ENCODE measurements around the gene RTEL1. TPM values are rescaled to one million over a fixed set of nuclear protein-coding genes. Genes with fewer than 3 reads are reported as not detected.
A peak's percentile ranks its signal among the peaks of the same experiment; 100 is the strongest.
"Not testable (repeated sequence)": the region's sequence is repeated elsewhere in the genome, so short reads cannot be mapped to it uniquely, and the experiment has no call there.

Gene RTEL1
- polyA plus RNA-seq, 2 donors, result 8.1 to 14.5 TPM

GRCh38 chr20:63640086-63640485, 18.0 kb upstream of the RTEL1 start:
- no peaks in the 10 kb centered on the region for H3K36me3 ChIP-seq (ENCODE audit: control insufficient read depth in 2 of 2, insufficient read depth in 2 of 2, low read length in 1 of 2)
- H3K27me3 ChIP-seq (ENCODE audit: control insufficient read depth in 1 of 2, insufficient read depth in 2 of 2, low read length in 2 of 2), result no peaks in the 10 kb centered on the region
- H3K4me3 ChIP-seq (ENCODE audit: low read depth in 1 of 2, low read length in 2 of 2), result peak overlapping the region; percentile 5 to 17
- peaks cover 0 to 5% of the 10 kb centered on the region in 2 donors for H3K4me1 ChIP-seq (ENCODE audit: control insufficient read depth in 2 of 2, insufficient read depth in 2 of 2, low read length in 1 of 2)
- no peaks in the 10 kb centered on the region for H3K9me3 ChIP-seq (ENCODE audit: control insufficient read depth in 2 of 2, insufficient read depth in 1 of 2, low read depth in 1 of 2, low read length in 1 of 2)
- WGBS, 2 donors, result 67 to 74% methylated on average over 7 to 8 of the region's 8 CpGs
- peak overlapping the region in 1 of 2 donors; percentile 68 for H3K27ac ChIP-seq (ENCODE audit: low read depth in 2 of 2, low read length in 1 of 2)

- peak overlapping the region in 1 of 2 donors; percentile 9 for H3K27ac ChIP-seq (ENCODE audit: low read depth in 2 of 2, low read length in 1 of 2)
Measured at GRCh38 chr20:63640686-63641085, 17.4 kb upstream of the RTEL1 start.

GRCh38 chr20:63641146-63641791, 16.8 kb upstream of the RTEL1 start:
- Histone ChIP-seq H3K27me3 (ENCODE audit: control insufficient read depth in 1 of 2, insufficient read depth in 2 of 2, low read length in 2 of 2) (no peaks in the 10 kb centered on the region), H3K36me3 (ENCODE audit: control insufficient read depth in 2 of 2, insufficient read depth in 2 of 2, low read length in 1 of 2) (no peaks in the 10 kb centered on the region), H3K4me3 (ENCODE audit: low read depth in 1 of 2, low read length in 2 of 2) (peak overlapping the region; percentile 61 to 62), H3K9me3 (ENCODE audit: control insufficient read depth in 2 of 2, insufficient read depth in 1 of 2, low read depth in 1 of 2, low read length in 1 of 2) (no peaks in the 10 kb centered on the region), H3K4me1 (ENCODE audit: control insufficient read depth in 2 of 2, insufficient read depth in 2 of 2, low read length in 1 of 2) (peaks cover 0 to 5% of the 10 kb centered on the region in 2 donors), H3K27ac (ENCODE audit: low read depth in 2 of 2, low read length in 1 of 2) (peak overlapping the region; percentile 88 to 90)
- 10 to 22% methylated on average over 41 of the region's 47 CpGs for WGBS, 2 donors

More at GRCh38 chr20:63640686-63641085, 17.4 kb upstream of the RTEL1 start:
- 59 to 69% methylated on average over 6 to 17 of the region's 17 CpGs for WGBS, 2 donors
- peak overlapping the region in 1 of 2 donors; percentile 10 for H3K4me3 ChIP-seq (ENCODE audit: low read depth in 1 of 2, low read length in 2 of 2)
- not testable (repeated sequence) for H3K27me3 ChIP-seq (ENCODE audit: control insufficient read depth in 1 of 2, insufficient read depth in 2 of 2, low read length in 2 of 2); H3K36me3 ChIP-seq (ENCODE audit: control insufficient read depth in 2 of 2, insufficient read depth in 2 of 2, low read length in 1 of 2); H3K9me3 ChIP-seq (ENCODE audit: control insufficient read depth in 2 of 2, insufficient read depth in 1 of 2, low read depth in 1 of 2, low read length in 1 of 2); H3K4me1 ChIP-seq (ENCODE audit: control insufficient read depth in 2 of 2, insufficient read depth in 2 of 2, low read length in 1 of 2)

- H3K36me3 ChIP-seq (ENCODE audit: control insufficient read depth in 2 of 2, insufficient read depth in 2 of 2, low read length in 1 of 2), result no peaks in the 10 kb centered on the region
- peak overlapping the region; percentile 88 to 90 for H3K27ac ChIP-seq (ENCODE audit: low read depth in 2 of 2, low read length in 1 of 2)
- H3K27me3 ChIP-seq (ENCODE audit: control insufficient read depth in 1 of 2, insufficient read depth in 2 of 2, low read length in 2 of 2), result no peaks in the 10 kb centered on the region
- peak overlapping the region; percentile 61 to 62 for H3K4me3 ChIP-seq (ENCODE audit: low read depth in 1 of 2, low read length in 2 of 2)
- no peaks in the 10 kb centered on the region for H3K9me3 ChIP-seq (ENCODE audit: control insufficient read depth in 2 of 2, insufficient read depth in 1 of 2, low read depth in 1 of 2, low read length in 1 of 2)
- 2 to 3% methylated on average over 65 to 86 of the region's 86 CpGs for WGBS, 2 donors
- peaks cover 0 to 3% of the 10 kb centered on the region in 2 donors for H3K4me1 ChIP-seq (ENCODE audit: control insufficient read depth in 2 of 2, insufficient read depth in 2 of 2, low read length in 1 of 2)
Measured at GRCh38 chr20:63641792-63642523, 16.2 kb upstream of the RTEL1 start.

GRCh38 chr20:63642527-63643247, 15.4 kb upstream of the RTEL1 start:
- Histone ChIP-seq H3K4me3 (ENCODE audit: low read depth in 1 of 2, low read length in 2 of 2) (peak overlapping the region; percentile 40 to 47), H3K9me3 (ENCODE audit: control insufficient read depth in 2 of 2, insufficient read depth in 1 of 2, low read depth in 1 of 2, low read length in 1 of 2) (no peaks in the 10 kb centered on the region), H3K27me3 (ENCODE audit: control insufficient read depth in 1 of 2, insufficient read depth in 2 of 2, low read length in 2 of 2) (no peaks in the 10 kb centered on the region), H3K4me1 (ENCODE audit: control insufficient read depth in 2 of 2, insufficient read depth in 2 of 2, low read length in 1 of 2) (peaks cover 0 to 2% of the 10 kb centered on the region in 2 donors), H3K27ac (ENCODE audit: low read depth in 2 of 2, low read length in 1 of 2) (peak overlapping the region; percentile 61 to 90), H3K36me3 (ENCODE audit: control insufficient read depth in 2 of 2, insufficient read depth in 2 of 2, low read length in 1 of 2) (no peaks in the 10 kb centered on the region)
- WGBS, 2 donors, result 41 to 42% methylated on average over 29 of the region's 29 CpGs

DNA sequence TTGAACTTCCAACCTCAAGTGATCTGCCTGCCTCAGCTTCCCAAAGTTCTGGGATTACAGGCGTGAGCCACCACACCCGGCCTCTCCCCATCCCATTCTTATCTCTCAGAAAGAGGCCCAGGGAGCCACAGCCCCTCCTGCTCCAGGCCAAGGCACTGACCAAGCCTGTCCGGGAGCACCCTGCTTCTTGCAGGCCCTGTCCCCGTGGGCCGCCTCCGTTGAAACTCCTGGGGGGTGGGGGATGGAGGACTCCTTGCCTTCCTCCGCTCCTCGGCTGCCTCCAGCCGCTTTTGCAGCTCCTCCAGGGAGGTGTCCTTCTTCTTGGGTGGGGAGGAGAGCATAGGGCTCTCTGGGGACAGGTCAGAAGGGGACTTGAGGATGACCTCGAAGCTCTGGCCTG, 14.6 kb upstream of the RTEL1 start:
- Histone ChIP-seq H3K9me3 (ENCODE audit: control insufficient read depth in 2 of 2, insufficient read depth in 1 of 2, low read depth in 1 of 2, low read length in 1 of 2) (no peaks in the 10 kb centered on the region), H3K27me3 (ENCODE audit: control insufficient read depth in 1 of 2, insufficient read depth in 2 of 2, low read length in 2 of 2) (no peaks in the 10 kb centered on the region), H3K4me3 (ENCODE audit: low read depth in 1 of 2, low read length in 2 of 2) (no peak overlapping the region), H3K4me1 (ENCODE audit: control insufficient read depth in 2 of 2, insufficient read depth in 2 of 2, low read length in 1 of 2) (no peaks in the 10 kb centered on the region), H3K27ac (ENCODE audit: low read depth in 2 of 2, low read length in 1 of 2) (no peak overlapping the region), H3K36me3 (ENCODE audit: control insufficient read depth in 2 of 2, insufficient read depth in 2 of 2, low read length in 1 of 2) (no peaks in the 10 kb centered on the region)
- 86 to 88% methylated on average over 10 of the region's 10 CpGs for WGBS, 2 donors

DNA sequence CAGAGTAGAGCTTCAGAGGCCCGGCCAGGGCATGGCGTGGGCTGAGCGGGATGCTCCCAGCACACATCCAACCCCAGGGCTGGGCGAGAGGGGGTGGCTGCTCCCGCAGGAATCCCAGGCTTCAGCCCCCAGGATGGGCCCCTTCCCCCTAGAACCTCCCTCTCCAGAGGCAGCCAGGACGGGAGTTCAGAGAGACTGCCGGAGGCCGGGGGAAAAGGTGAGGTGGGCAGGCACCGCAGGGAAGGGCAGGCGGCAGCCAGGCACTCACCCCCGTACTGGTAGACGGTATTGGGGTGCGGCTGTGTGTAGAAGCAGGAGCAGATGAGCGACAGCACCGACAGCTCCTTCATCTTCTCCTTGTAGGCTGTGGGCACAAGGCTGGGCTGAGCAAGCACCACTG, 14.2 kb upstream of the RTEL1 start:
- no peak overlapping the region for H3K4me3 ChIP-seq (ENCODE audit: low read depth in 1 of 2, low read length in 2 of 2)
- WGBS, 2 donors, result 90 to 91% methylated on average over 13 to 15 of the region's 15 CpGs
- H3K36me3 ChIP-seq (ENCODE audit: control insufficient read depth in 2 of 2, insufficient read depth in 2 of 2, low read length in 1 of 2), result no peaks in the 10 kb centered on the region
- H3K27me3 ChIP-seq (ENCODE audit: control insufficient read depth in 1 of 2, insufficient read depth in 2 of 2, low read length in 2 of 2), result no peaks in the 10 kb centered on the region
- no peaks in the 10 kb centered on the region for H3K9me3 ChIP-seq (ENCODE audit: control insufficient read depth in 2 of 2, insufficient read depth in 1 of 2, low read depth in 1 of 2, low read length in 1 of 2)
- no peak overlapping the region for H3K27ac ChIP-seq (ENCODE audit: low read depth in 2 of 2, low read length in 1 of 2)
- no peaks in the 10 kb centered on the region for H3K4me1 ChIP-seq (ENCODE audit: control insufficient read depth in 2 of 2, insufficient read depth in 2 of 2, low read length in 1 of 2)

DNA sequence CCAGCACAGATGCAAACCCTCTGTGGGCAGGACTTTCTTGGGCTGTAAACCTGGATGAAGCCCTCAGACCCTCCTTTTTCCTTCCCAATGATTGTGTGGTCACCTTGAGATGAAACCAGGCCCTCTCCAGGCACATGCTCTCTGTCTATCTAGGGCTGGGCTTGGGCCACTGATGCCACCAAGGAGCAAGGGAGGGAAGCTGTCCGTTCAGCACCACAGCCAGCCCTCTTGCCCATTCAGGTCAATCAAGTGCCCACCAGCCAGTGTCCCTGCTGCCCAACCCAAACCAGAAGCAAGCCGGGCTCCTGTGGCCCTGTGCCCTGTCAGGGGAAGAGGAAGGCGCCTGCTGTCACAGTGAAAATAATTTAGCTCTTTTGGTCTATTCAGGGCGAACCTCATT, 12.9 kb upstream of the RTEL1 start:
- no peaks in the 10 kb centered on the region for H3K4me1 ChIP-seq (ENCODE audit: control insufficient read depth in 2 of 2, insufficient read depth in 2 of 2, low read length in 1 of 2)
- H3K27ac ChIP-seq (ENCODE audit: low read depth in 2 of 2, low read length in 1 of 2), result no peak overlapping the region
- H3K36me3 ChIP-seq (ENCODE audit: control insufficient read depth in 2 of 2, insufficient read depth in 2 of 2, low read length in 1 of 2), result no peaks in the 10 kb centered on the region
- 77 to 86% methylated on average over 4 of the region's 4 CpGs for WGBS, 2 donors
- H3K9me3 ChIP-seq (ENCODE audit: control insufficient read depth in 2 of 2, insufficient read depth in 1 of 2, low read depth in 1 of 2, low read length in 1 of 2), result no peaks in the 10 kb centered on the region
- no peak overlapping the region for H3K4me3 ChIP-seq (ENCODE audit: low read depth in 1 of 2, low read length in 2 of 2)
- H3K27me3 ChIP-seq (ENCODE audit: control insufficient read depth in 1 of 2, insufficient read depth in 2 of 2, low read length in 2 of 2), result no peaks in the 10 kb centered on the region

DNA sequence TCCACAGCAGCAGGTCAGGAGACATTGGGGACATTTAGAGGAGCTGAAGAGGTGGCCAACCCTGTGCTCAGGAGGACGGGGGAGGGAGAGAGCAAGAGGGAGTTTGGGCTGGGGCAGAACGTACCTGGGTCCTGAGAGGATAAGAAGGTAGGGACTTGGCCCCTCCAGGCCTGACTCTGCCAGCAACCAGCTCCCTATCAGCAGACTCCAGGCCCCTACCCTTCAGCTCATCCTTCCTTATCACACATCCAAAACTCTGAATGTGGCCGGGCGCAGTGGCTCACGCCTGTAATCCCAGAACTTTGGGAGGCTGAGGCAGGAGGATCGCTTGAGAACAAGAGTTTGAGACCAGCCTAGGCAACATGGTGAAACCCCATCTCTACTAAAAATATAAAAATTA, 9.9 kb upstream of the RTEL1 start:
- WGBS, 2 donors, result 87 to 94% methylated on average over 6 of the region's 6 CpGs
- Histone ChIP-seq H3K27me3 (ENCODE audit: control insufficient read depth in 1 of 2, insufficient read depth in 2 of 2, low read length in 2 of 2) (no peaks in the 10 kb centered on the region), H3K27ac (ENCODE audit: low read depth in 2 of 2, low read length in 1 of 2) (no peak overlapping the region), H3K9me3 (ENCODE audit: control insufficient read depth in 2 of 2, insufficient read depth in 1 of 2, low read depth in 1 of 2, low read length in 1 of 2) (no peaks in the 10 kb centered on the region), H3K4me3 (ENCODE audit: low read depth in 1 of 2, low read length in 2 of 2) (no peak overlapping the region), H3K36me3 (ENCODE audit: control insufficient read depth in 2 of 2, insufficient read depth in 2 of 2, low read length in 1 of 2) (no peaks in the 10 kb centered on the region), H3K4me1 (ENCODE audit: control insufficient read depth in 2 of 2, insufficient read depth in 2 of 2, low read length in 1 of 2) (peaks cover 8 to 9% of the 10 kb centered on the region in 2 donors)
